Ascending aorta (tissue), 2 donors: ENCODE measurements around the gene CRK. TPM values are rescaled to one million over a fixed set of nuclear protein-coding genes. Genes with fewer than 3 reads are reported as not detected.
A peak's percentile ranks its signal among the peaks of the same experiment; 100 is the strongest.

ENCODE experiments used
- DNase-seq, 2 donors: peaks; one replicate each; pipeline ENCODE4 v3.0.0-alpha.2; 2019; ENCODE audit warnings: low spot score in 2 of 2
- H3K27ac ChIP-seq, 2 donors: fragments of 200-600 bp; sonication (generic); one replicate each; pipeline ENCODE4 v1.5.1; 2016 to 2017; ENCODE audit warnings: mild to moderate bottlenecking in 1 of 2
- H3K27me3 ChIP-seq: fragments of 200-600 bp; sonication (generic); one replicate; pipeline ENCODE4 v1.5.1; 2017
- H3K36me3 ChIP-seq, 2 donors: fragments of 200-600 bp; sonication (generic); one replicate each; pipeline ENCODE4 v1.5.1; 2016
- H3K4me1 ChIP-seq, 2 donors: fragments of 200-600 bp; sonication (generic); one replicate each; pipeline ENCODE4 v1.5.1; 2016 to 2017; ENCODE audit warnings: mild to moderate bottlenecking in 1 of 2
- H3K4me3 ChIP-seq, 2 donors: fragments of 200-600 bp; sonication (generic); one replicate each; pipeline ENCODE4 v1.5.1; 2016 to 2017; ENCODE audit warnings: mild to moderate bottlenecking in 1 of 2
- H3K9me3 ChIP-seq, 2 donors: fragments of 200-600 bp; sonication (generic); one replicate each; pipeline ENCODE4 v1.5.1; 2016
- intact Hi-C: fragments of 100-400 bp; cut with DNase I; formaldehyde crosslinking; loops from one replicate; pipeline ENCODE4 v1.15.1; 2023
- total RNA-seq: library from RNA; depleted of rRNA; stranded (reverse); fragments of >200 nt; gene quantifications from one replicate; pipeline ENCODE4 v1.1.0, GENCODE V29; 2016
- TF ChIP-seq, protein P1 (sequence below), 3 experiments: fragments of 200-600 bp in 2 of 3; fragments of 450-650 bp in 1 of 3; sonication (generic) in 2 of 3; IDR thresholded peaks; one replicate each; pipeline ENCODE4 v1.5.1; 2016 to 2019; ENCODE audit warnings: antibody characterized with exemption in 3 of 3, mild to moderate bottlenecking in 1 of 3, moderate library complexity in 1 of 3

CRK gene
- total RNA-seq, 1 donor from 2014 or later = 83.4 TPM

DNA sequence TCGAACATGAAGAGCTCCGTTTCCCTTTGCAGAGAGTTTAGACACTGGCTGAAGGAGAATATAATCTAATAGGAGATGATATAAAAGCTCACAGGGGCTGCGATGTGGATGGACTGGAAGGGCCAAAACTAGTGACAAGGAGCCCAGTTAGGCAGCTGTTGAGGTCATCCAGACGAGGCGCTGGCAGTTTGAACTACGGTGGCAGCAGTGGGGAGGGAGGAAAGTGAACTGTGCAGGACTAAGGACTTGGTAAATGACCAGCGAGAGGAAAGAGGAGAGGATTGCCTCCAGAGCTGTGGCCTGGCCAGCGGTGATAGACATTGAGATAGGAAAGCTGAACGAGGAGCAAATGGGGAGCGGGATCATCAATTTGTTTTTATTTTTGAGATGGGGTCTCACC is 41.4 kb downstream of the CRK start:
- Histone ChIP-seq H3K36me3 (peaks cover 0 to 1% of the 10 kb centered on the region in 2 donors), H3K4me3 (no peak overlapping the region), H3K4me1 (peaks cover 0 to 11% of the 10 kb centered on the region in 2 donors), H3K27ac (no peak overlapping the region), H3K9me3 (no peaks in the 10 kb centered on the region), H3K27me3 (no peaks in the 10 kb centered on the region)
- intact Hi-C loops = no loop called here
- no peak for DNase-seq
- TF ChIP-seq, protein P1, sequence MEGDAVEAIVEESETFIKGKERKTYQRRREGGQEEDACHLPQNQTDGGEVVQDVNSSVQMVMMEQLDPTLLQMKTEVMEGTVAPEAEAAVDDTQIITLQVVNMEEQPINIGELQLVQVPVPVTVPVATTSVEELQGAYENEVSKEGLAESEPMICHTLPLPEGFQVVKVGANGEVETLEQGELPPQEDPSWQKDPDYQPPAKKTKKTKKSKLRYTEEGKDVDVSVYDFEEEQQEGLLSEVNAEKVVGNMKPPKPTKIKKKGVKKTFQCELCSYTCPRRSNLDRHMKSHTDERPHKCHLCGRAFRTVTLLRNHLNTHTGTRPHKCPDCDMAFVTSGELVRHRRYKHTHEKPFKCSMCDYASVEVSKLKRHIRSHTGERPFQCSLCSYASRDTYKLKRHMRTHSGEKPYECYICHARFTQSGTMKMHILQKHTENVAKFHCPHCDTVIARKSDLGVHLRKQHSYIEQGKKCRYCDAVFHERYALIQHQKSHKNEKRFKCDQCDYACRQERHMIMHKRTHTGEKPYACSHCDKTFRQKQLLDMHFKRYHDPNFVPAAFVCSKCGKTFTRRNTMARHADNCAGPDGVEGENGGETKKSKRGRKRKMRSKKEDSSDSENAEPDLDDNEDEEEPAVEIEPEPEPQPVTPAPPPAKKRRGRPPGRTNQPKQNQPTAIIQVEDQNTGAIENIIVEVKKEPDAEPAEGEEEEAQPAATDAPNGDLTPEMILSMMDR (IDR thresholded peaks at IDR 0.05) = no peak

DNA sequence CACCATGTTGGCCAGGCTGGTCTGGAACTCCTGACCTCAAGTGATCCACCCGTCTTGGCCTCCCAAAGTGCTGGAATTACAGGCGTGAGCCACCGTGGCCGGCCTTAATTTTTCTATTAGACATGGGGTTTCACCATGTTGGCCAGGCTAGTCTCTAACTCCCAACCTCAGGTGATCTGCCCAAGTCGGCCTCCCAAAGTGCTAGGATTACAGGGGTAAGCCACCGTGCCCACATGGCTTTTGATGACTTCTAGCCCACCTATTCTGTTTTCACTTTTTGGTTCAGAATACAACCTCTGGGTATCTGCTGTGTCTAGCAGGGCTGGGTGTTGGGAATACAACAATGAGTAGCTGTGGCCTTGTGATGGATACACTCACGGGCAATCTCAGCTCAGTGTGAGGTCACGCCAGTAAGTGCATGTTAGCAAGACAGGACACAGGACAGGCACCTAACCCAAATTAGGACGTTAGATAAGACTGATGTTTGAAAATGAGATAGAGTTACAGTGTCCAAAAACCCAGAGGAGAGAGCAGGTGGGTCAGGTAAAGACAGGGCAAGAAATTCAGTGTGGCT is 41.9 kb downstream of the CRK start:
- no peaks in the 10 kb centered on the region for H3K27me3 ChIP-seq
- H3K4me3 ChIP-seq = no peak overlapping the region
- H3K4me1 ChIP-seq = peaks cover 0 to 11% of the 10 kb centered on the region in 2 donors
- DNase-seq = no peak
- intact Hi-C loops = no loop called here
- TF ChIP-seq, protein P1 (IDR thresholded peaks at IDR 0.05) = no peak
- no peaks in the 10 kb centered on the region for H3K36me3 ChIP-seq
- no peaks in the 10 kb centered on the region for H3K9me3 ChIP-seq
- H3K27ac ChIP-seq = no peak overlapping the region

DNA sequence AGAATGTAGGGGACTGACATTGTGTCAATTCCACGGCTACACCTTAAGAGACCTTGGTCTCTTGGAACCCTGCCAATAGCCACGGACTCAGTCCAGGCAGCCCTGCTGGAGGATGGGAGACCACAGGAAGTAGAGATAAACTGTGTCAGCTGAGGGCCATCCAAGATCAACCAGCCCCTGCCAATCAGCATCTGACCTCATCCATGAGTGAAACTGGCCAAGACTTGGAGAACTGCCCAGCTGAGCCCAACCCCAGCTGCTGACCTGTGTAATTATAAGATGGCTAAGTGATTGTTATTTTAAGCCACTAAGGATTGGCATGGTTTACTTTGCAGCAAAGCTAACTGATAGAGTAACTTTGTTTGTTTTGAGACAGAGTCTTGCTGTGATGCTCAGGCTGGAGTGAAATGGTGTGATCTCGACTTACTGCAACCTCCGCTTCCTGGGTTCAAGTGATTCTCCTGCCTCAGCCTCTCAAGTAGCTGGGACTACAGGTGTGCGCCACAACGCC is 42.7 kb downstream of the CRK start:
- H3K36me3 ChIP-seq = no peaks in the 10 kb centered on the region
- peak; percentile 35 to 88 for DNase-seq
- no peaks in the 10 kb centered on the region for H3K9me3 ChIP-seq
- H3K4me1 ChIP-seq = peaks cover 0 to 11% of the 10 kb centered on the region in 2 donors
- H3K27me3 ChIP-seq = no peaks in the 10 kb centered on the region
- TF ChIP-seq, protein P1 (IDR thresholded peaks at IDR 0.05) = no peak
- intact Hi-C loops = no loop called here
- no peak overlapping the region for H3K4me3 ChIP-seq
- H3K27ac ChIP-seq = peak overlapping the region; percentile 41 to 44

DNA sequence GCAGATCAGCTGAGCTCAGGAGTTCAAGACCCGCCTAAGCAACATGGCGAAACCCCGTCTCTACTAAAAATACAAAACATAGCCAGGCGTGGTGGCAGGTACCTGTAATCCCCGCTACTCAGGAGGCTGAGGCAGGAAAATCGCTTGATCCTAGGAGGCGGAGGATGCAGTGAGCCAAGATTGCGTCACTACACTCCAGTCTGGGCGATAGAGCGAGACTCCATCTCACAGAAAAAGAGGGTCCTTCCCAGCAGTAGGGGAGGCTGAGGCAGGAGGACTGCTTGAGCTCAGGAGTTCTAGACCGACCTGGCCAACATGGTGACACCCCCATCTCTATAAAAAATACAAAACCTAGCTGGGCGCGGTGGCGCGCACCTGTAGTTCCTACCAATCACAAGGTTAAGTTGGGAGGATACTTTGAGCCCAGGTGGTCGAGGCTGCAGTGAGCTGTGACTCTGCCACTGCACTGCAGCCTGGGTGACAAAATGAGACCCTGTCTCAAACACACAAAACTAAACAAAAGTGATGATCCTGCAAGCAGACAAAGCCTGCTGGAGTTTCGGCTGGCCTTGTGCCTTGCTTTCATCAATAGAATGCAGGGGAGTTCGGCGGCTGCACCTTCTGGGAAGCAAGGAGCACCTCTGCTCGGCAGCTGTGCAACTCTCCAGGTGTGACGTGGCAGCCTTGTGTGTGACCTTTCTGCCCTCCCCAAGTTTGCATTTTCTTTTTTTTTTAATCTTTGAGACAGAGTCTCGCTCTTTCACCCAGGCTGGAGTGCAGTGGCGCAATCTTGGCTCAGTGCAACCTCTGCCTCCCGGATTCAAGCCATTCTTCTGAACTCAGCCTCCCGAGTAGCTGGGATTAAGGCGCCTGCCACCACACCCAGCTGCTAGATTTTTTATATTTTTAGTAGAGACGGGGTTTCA is 43.6 kb downstream of the CRK start:
- intact Hi-C loops = no loop called here
- peak overlapping the region; percentile 41 to 44 for H3K27ac ChIP-seq
- H3K36me3 ChIP-seq = no peaks in the 10 kb centered on the region
- DNase-seq = peak in 1 of 2 donors; percentile 71
- TF ChIP-seq, protein P1 (IDR thresholded peaks at IDR 0.05) = no peak
- no peak overlapping the region for H3K4me3 ChIP-seq
- no peaks in the 10 kb centered on the region for H3K27me3 ChIP-seq
- no peaks in the 10 kb centered on the region for H3K9me3 ChIP-seq
- H3K4me1 ChIP-seq = peaks cover 0 to 11% of the 10 kb centered on the region in 2 donors

DNA sequence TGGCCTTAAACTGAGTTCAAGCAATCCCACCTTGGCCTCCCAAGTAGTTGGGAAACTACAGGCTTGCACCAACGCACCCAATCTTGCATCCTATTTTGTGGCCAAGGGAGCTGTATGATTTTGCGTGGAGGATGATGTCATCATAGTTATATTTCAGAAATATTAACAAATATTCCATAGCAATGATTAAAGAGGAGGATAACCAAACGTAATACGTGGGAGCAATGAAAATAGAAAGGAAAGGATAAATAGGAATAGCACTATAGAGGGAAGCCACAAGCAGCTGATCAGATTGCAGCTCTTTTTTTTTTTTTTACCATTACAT is 53.8 kb downstream of the CRK start:
- Histone ChIP-seq H3K9me3 (no peaks in the 10 kb centered on the region), H3K36me3 (no peaks in the 10 kb centered on the region), H3K4me3 (no peak overlapping the region), H3K27ac (no peak overlapping the region), H3K4me1 (peaks cover 0 to 14% of the 10 kb centered on the region in 2 donors), H3K27me3 (no peaks in the 10 kb centered on the region)
- intact Hi-C loops = loop anchor here (5.0 kb wide), 1 partner anchor 215 kb away; no protein-coding TSS in a partner anchor
- DNase-seq = no peak
- TF ChIP-seq, protein P1 (IDR thresholded peaks at IDR 0.05) = no peak
